ENCODE results near the gene PYGO2. TPM values are rescaled to one million over a fixed set of nuclear protein-coding genes. Genes with fewer than 3 reads are reported as not detected.

PYGO2 gene
- total and polyA plus RNA-seq, 2 of the 8 experiments (the other 6 are each of a cell fraction or from before 2014, with no cell fraction given) = 31.0 to 31.6 TPM

GRCh38 chr1:154911691-154912550, 49.7 kb downstream of the PYGO2 start:
- H2BK20ac ChIP-seq (ENCODE audit: low read length) = no peak overlapping the region
- H4K20me1 ChIP-seq (replicated peaks in 1 of 2; ENCODE audit: control insufficient read depth in 1 of 2, insufficient read depth in 2 of 2, low read length in 2 of 2) = no peaks in the 10 kb centered on the region
- H3K14ac ChIP-seq (ENCODE audit: insufficient read length) = no peak overlapping the region
- H2AK5ac ChIP-seq (ENCODE audit: low read depth, low read length) = no peak overlapping the region
- H2BK15ac ChIP-seq (ENCODE audit: low read length) = no peak overlapping the region
- no peak overlapping the region for H2AFZ ChIP-seq (ENCODE audit: low read length)
- CTCF ChIA-PET (ENCODE audit: partially characterized antibody) = interaction anchor here (0.8 to 2.4 kb wide), 11 partner anchors 8 to 352 kb away, joined by 3 to 10 read pairs (median 5); partner anchors contain the start of gene PMVK
- no peak overlapping the region for H3K23ac ChIP-seq (ENCODE audit: insufficient read length)
- H2BK120ac ChIP-seq (replicated peaks; ENCODE audit: low read depth, low read length) = no peak overlapping the region
- DNase-seq (ENCODE audit: low read depth in 1 of 2, low spot score in 2 of 2) (no peak), FAIRE-seq (no peak)
- H3K4me2 ChIP-seq (ENCODE audit: insufficient read depth in 1 of 2, low read depth in 2 of 2, low read length in 2 of 2) = no peak overlapping the region
- no peak overlapping the region for H3K4me3 ChIP-seq (ENCODE audit: extremely low read depth in 1 of 4, insufficient read depth in 2 of 4, low read depth in 3 of 4, low read length in 4 of 4)
- H3K36me3 ChIP-seq (ENCODE audit: control insufficient read depth in 2 of 4, insufficient read depth in 4 of 4, low read length in 3 of 4) = no peaks in the 10 kb centered on the region
- H4K5ac ChIP-seq (ENCODE audit: insufficient read length, low read depth, low read length) = no peak overlapping the region
- no peak overlapping the region for H4K8ac ChIP-seq (ENCODE audit: extremely low read depth, insufficient read depth, low read length)
- H3K4ac ChIP-seq (replicated peaks; ENCODE audit: insufficient read length, low read depth, low read length) = no peak overlapping the region
- H4K91ac ChIP-seq (replicated peaks; ENCODE audit: insufficient read length, low read length) = no peak overlapping the region
- H2BK5ac ChIP-seq (ENCODE audit: low read depth, low read length) = no peak overlapping the region
- WGBS, 2 experiments (ENCODE audit: extremely low coverage in 1 of 2, insufficient coverage in 1 of 2, insufficient read length in 1 of 2, insufficient replicate concordance in 2 of 2, low coverage in 1 of 2, low lambda C conversion rate in 2 of 2, missing lambda C conversion rate in 1 of 2) = 87% methylated on average over 8 of the region's 8 CpGs; no CpG with 5 or more reads in 1 of the 2 experiments
- no peaks in the 10 kb centered on the region for H3K23me2 ChIP-seq (ENCODE audit: low read depth, low read length)
- no peak overlapping the region for H3K9ac ChIP-seq (replicated peaks in 1 of 4; ENCODE audit: extremely low read depth in 1 of 4, low read depth in 3 of 4, low read length in 3 of 4)
- H3K18ac ChIP-seq (ENCODE audit: extremely low read depth, low read length) = no peak overlapping the region
- H3K9me3 ChIP-seq (ENCODE audit: insufficient read depth in 2 of 2, low read depth in 1 of 2, low read length in 1 of 2) = peaks cover 9 to 12% of the 10 kb centered on the region in 2 experiments; a peak in 3 of 4 replicates
- no peak overlapping the region; the same call in 1 of the 2 replicates for H2BK12ac ChIP-seq (ENCODE audit: low read depth, low read length)
- H3K56ac ChIP-seq (replicated peaks; ENCODE audit: insufficient read length, low read depth, low read length) = no peak overlapping the region
- H3K27me3 ChIP-seq (replicated peaks in 1 of 4; ENCODE audit: control insufficient read depth in 3 of 4, extremely low read depth in 1 of 4, insufficient read depth in 3 of 4, low read length in 3 of 4) = no peaks in the 10 kb centered on the region
- H3K79me2 ChIP-seq (ENCODE audit: control insufficient read depth in 1 of 2, insufficient read depth in 2 of 2, low read length in 2 of 2) = no peaks in the 10 kb centered on the region
- H3K27ac ChIP-seq (ENCODE audit: low read depth, low read length) = no peak overlapping the region
- no peaks in the 10 kb centered on the region for H3K4me1 ChIP-seq (replicated peaks in 1 of 4; ENCODE audit: control insufficient read depth in 3 of 4, insufficient read depth in 4 of 4, low read length in 3 of 4)
- H3K79me1 ChIP-seq (ENCODE audit: low read depth, low read length) = no peaks in the 10 kb centered on the region
- POLR2A ChIA-PET (ENCODE audit: partially characterized antibody) = interaction anchor here (1.4 to 2.4 kb wide), 3 partner anchors 11 to 58 kb away, joined by 3 to 6 read pairs (median 6); partner anchors contain the start of genes PMVK and SHC1
- TF ChIP-seq BACH1 (IDR thresholded peaks at IDR 0.05; ENCODE audit: low read length) = no peak

Measured in H1 (cell line).